HepG2 (cell line): ENCODE results near the gene TMEM132D. TPM values are rescaled to one million over a fixed set of nuclear protein-coding genes. Genes with fewer than 3 reads are reported as not detected.
A peak's percentile ranks its signal among the peaks of the same experiment; 100 is the strongest.

Experiments used
- ATAC-seq: fragments of 200-7000 bp; cut with Tn5 transposase; 3 replicates; pipeline ENCODE4 v1.9.1; 2020; ENCODE audit warnings: mild to moderate bottlenecking, moderate library complexity
- BruUV-seq: library from RNA; stranded (reverse); fragments of 400-500 nt; replicated peaks from 2 replicates; lab custom pipeline; 2021; lab: Mats Ljungman, UMichigan
- CTCF ChIA-PET: fragments of 300-600 bp; formaldehyde crosslinking; extraction: SDS; loops from one replicate; lab custom pipeline; 2021; ENCODE audit warnings: low total read pairs, inconsistent platforms, low intra/inter-chr PET ratio; lab: Yijun Ruan, JAX
- POLR2A ChIA-PET: fragments of 350-600 bp; sonication (Branson Sonifier 250); formaldehyde crosslinking; loops from one replicate; lab custom pipeline; 2020; ENCODE audit warnings: antibody characterized with exemption, inconsistent platforms; lab: Yijun Ruan, JAX
- DNase-seq: peaks from one replicate; pipeline ENCODE4 v3.0.0-alpha.2; 2015; ENCODE audit warnings: low spot score
- FAIRE-seq: peaks from 3 replicates; lab custom pipeline; 2011; peaks lifted over from hg19 to GRCh38; lab: Jason Lieb, UNC
- H2AFZ ChIP-seq: one replicate; pipeline ENCODE4 v1.6.1; 2011; ENCODE audit warnings: low read length, inconsistent platforms
- H3K27ac ChIP-seq: fragments of 300-600 bp; 3 replicates; pipeline ENCODE4 v1.8.0; 2011; ENCODE audit warnings: mixed run types, mild to moderate bottlenecking, mixed read lengths, low read length, inconsistent platforms; ENCODE audit not compliant: insufficient read depth; ENCODE audit errors: extremely low read length
- H3K27me3 ChIP-seq, 2 experiments: fragments of 200-600 bp in 1 of 2; 2 replicates in 1 of 2; 3 replicates in 1 of 2; pipeline versions ENCODE4 v1.6.0 to v1.8.0; 2011; ENCODE audit warnings: low read length in 2 of 2, mild to moderate bottlenecking in 2 of 2, moderate library complexity in 2 of 2, inconsistent platforms in 1 of 2; ENCODE audit not compliant: insufficient read depth in 2 of 2, control insufficient read depth in 1 of 2
- H3K36me3 ChIP-seq, 2 experiments: fragments of 200-600 bp in 1 of 2; replicated peaks in 1 of 2; 2 replicates in 1 of 2; 3 replicates in 1 of 2; pipeline versions ENCODE4 v1.5.1 to v1.8.0; 2011; ENCODE audit warnings: low read length in 2 of 2, inconsistent platforms in 1 of 2; ENCODE audit not compliant: insufficient read depth in 2 of 2, control insufficient read depth in 1 of 2
- H3K4me1 ChIP-seq: 2 replicates; pipeline ENCODE4 v1.5.1; 2012; ENCODE audit warnings: low read length, inconsistent platforms; ENCODE audit not compliant: insufficient read depth
- H3K4me2 ChIP-seq: 2 replicates; pipeline ENCODE4 v1.6.0; 2011; ENCODE audit warnings: low read depth, low read length, inconsistent platforms
- H3K4me3 ChIP-seq, 3 experiments: fragments of 200-600 bp in 1 of 3; sonication (generic), shearing (Covaris generic) in 1 of 3; replicated peaks in 1 of 3; 2 replicates each; pipeline ENCODE4 v1.5.1; 2011 to 2016; ENCODE audit warnings: low read length in 3 of 3, inconsistent platforms in 2 of 3, low read depth in 2 of 3, mild to moderate bottlenecking in 2 of 3, control low read depth in 1 of 3, mixed read lengths in 1 of 3; ENCODE audit not compliant: insufficient read depth in 1 of 3
- H3K79me2 ChIP-seq: one replicate; pipeline ENCODE4 v1.6.1; 2011; ENCODE audit warnings: low read length, inconsistent platforms; ENCODE audit not compliant: insufficient read depth
- H3K9ac ChIP-seq: 2 replicates; pipeline ENCODE4 v1.6.0; 2011; ENCODE audit warnings: mild to moderate bottlenecking, low read depth, low read length, inconsistent platforms; ENCODE audit not compliant: insufficient read depth
- H3K9me3 ChIP-seq: 2 replicates; pipeline ENCODE4 v1.5.1; 2012; ENCODE audit warnings: mild to moderate bottlenecking, low read length
- H4K20me1 ChIP-seq: 2 replicates; pipeline ENCODE4 v1.6.0; 2011; ENCODE audit warnings: inconsistent platforms, mild to moderate bottlenecking, low read length, moderate library complexity; ENCODE audit not compliant: insufficient read depth
- ATF7-NPFF ChIP-seq: sonication (generic); formaldehyde crosslinking; IDR thresholded peaks from 2 replicates; pipeline ENCODE4 v1.8.1; 2023; ENCODE audit warnings: mild to moderate bottlenecking, low read depth, missing genetic modification reagents, moderate library complexity
- BHLHE40 ChIP-seq: IDR thresholded peaks from 2 replicates; pipeline ENCODE4 v1.6.1; 2011; ENCODE audit warnings: low read length, improper control_type of control experiment
- NFATC3 ChIP-seq: sonication (generic); formaldehyde crosslinking; IDR thresholded peaks from 2 replicates; pipeline ENCODE4 v1.5.1; 2020; ENCODE audit warnings: mild to moderate bottlenecking, missing genetic modification reagents
- RFX1 ChIP-seq: fragments of 450-650 bp; IDR thresholded peaks from 2 replicates; pipeline ENCODE4 v1.6.1; 2017
- SIN3A ChIP-seq: IDR thresholded peaks from 2 replicates; pipeline ENCODE4 v1.6.1; 2011; ENCODE audit warnings: low read depth, mild to moderate bottlenecking, control low read depth, low read length, borderline replicate concordance
- SRF ChIP-seq: IDR thresholded peaks from 2 replicates; pipeline ENCODE4 v1.6.1; 2011; ENCODE audit warnings: mild to moderate bottlenecking, low read depth, low read length, moderate library complexity
- SSRP1 ChIP-seq: IDR thresholded peaks from 2 replicates; pipeline ENCODE4 v1.6.1; 2016; ENCODE audit warnings: control low read depth
- STAG1 ChIP-seq: sonication (generic); formaldehyde crosslinking; IDR thresholded peaks from 2 replicates; pipeline ENCODE4 v1.4.0; 2020; ENCODE audit warnings: missing genetic modification reagents
- ZNF619 ChIP-seq: sonication (generic); formaldehyde crosslinking; IDR thresholded peaks from 2 replicates; pipeline ENCODE4 v1.4.0; 2020; ENCODE audit warnings: mild to moderate bottlenecking, missing genetic modification reagents
- ZNF850 ChIP-seq: sonication (generic); formaldehyde crosslinking; conservative IDR thresholded peaks from 2 replicates; pipeline ENCODE4 v1.9.0; 2021; ENCODE audit warnings: mild to moderate bottlenecking, missing genetic modification reagents
- ZSCAN25 ChIP-seq: sonication (generic); formaldehyde crosslinking; IDR thresholded peaks from 2 replicates; pipeline ENCODE4 v1.8.0; 2022; ENCODE audit warnings: mild to moderate bottlenecking, missing genetic modification reagents
- WGBS: methylation state at CpG from one replicate; pipeline ENCODE4 v1.1.6; 2017; ENCODE audit warnings: low lambda C conversion rate; 5-methylcytosine and 5-hydroxymethylcytosine counted together
- in situ Hi-C: cut with HindIII; loops from 2 replicates; pipeline ENCODE4 v1.10.0; 2017; ENCODE audit warnings: low pct_unique_long_range_greater_than_20kb; ENCODE audit not compliant: extremely low pct_ligation_motif_present
- intact Hi-C: fragments of 100-400 bp; cut with micrococcal nuclease; formaldehyde crosslinking; loops from one replicate; pipeline ENCODE4 v1.10.0; 2022; ENCODE audit not compliant: unreplicated experiment
- polyA plus RNA-seq, 8 experiments: library from polyadenylated mRNA; depleted of rRNA in 3 of 8; stranded (reverse) in 7 of 8; unstranded in 1 of 8; fragments of >200 nt; fragmentation: Illumina TruSeq in 4 of 8; extraction: Trizol in 4 of 8; gene quantifications; 2 replicates each; pipeline versions ENCODE4 v1.2.1 to v1.2.3, GENCODE V29; 2011 to 2016; ENCODE audit warnings: low read depth in 4 of 8, missing spikeins in 1 of 8, mixed read lengths in 1 of 8; ENCODE audit not compliant: insufficient read depth in 1 of 8
- total RNA-seq, 5 experiments: library from RNA; depleted of rRNA; stranded (reverse); fragments of >200 nt; fragmentation: Illumina TruSeq; extraction: Trizol; gene quantifications; 2 replicates each; pipeline ENCODE4 v1.2.3, GENCODE V29; 2016; ENCODE audit warnings: low read depth in 1 of 5
- TF ChIP-seq, protein P1 (sequence below): sonication (generic); formaldehyde crosslinking; IDR thresholded peaks from 2 replicates; pipeline ENCODE4 v1.4.0; 2020; ENCODE audit warnings: missing genetic modification reagents, borderline replicate concordance
- TF ChIP-seq, protein P2 (sequence below): sonication (generic); formaldehyde crosslinking; IDR thresholded peaks from 2 replicates; pipeline ENCODE4 v1.4.0; 2020; ENCODE audit warnings: missing genetic modification reagents

The TMEM132D gene
- total and polyA plus RNA-seq, 2 of the 13 experiments (the other 11 are each of a cell fraction or from before 2014, with no cell fraction given): not detected

DNA sequence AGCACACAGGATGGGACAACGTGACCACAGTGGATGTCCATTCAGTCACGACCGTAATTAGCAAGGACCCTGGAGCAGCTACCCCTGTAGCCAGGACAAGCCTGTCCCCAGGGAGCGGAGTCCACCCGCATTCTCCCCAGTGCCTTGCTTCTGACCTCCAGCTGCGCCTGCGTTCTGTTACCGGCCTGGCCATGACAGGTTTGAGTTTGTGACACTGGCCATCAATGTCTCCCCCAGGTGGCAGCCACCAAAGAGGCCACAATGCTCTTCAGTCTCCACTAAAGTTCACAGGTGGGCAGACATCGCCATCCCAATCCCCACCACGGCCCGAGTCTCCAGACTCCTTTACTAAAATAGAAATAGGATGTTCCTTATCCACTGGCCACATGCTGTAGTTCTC is 96.7 kb downstream of the TMEM132D start:
- 11% methylated on average over 5 of the region's 11 CpGs for WGBS
- DNase-seq (no peak), FAIRE-seq (no peak), ATAC-seq (no peak)
- no peaks in the 10 kb centered on the region for H3K4me1 ChIP-seq
- H2AFZ ChIP-seq: no peak overlapping the region
- CTCF ChIA-PET: no interaction called here
- no peaks in the 10 kb centered on the region for H4K20me1 ChIP-seq
- H3K9ac ChIP-seq: no peak overlapping the region
- H3K4me3 ChIP-seq: no peak overlapping the region
- no peak overlapping the region for H3K27ac ChIP-seq
- H3K4me2 ChIP-seq: no peak overlapping the region
- H3K9me3 ChIP-seq: no peaks in the 10 kb centered on the region
- BruUV-seq: no TSS peak
- in situ Hi-C loops: no loop called here
- H3K27me3 ChIP-seq: no peaks in the 10 kb centered on the region
- no peaks in the 10 kb centered on the region for H3K36me3 ChIP-seq
- intact Hi-C loops: no loop called here
- no peaks in the 10 kb centered on the region for H3K79me2 ChIP-seq
- POLR2A ChIA-PET: no interaction called here
- TF ChIP-seq SIN3A (no peak), STAG1 (CRISPR knock-in tag) (0 out of 2 replicates have a peak, but pooled peaks have one; percentile 12), ATF7-NPFF (CRISPR knock-in tag) (no peak), ZNF619 (no peak)
- TF ChIP-seq, protein P1, sequence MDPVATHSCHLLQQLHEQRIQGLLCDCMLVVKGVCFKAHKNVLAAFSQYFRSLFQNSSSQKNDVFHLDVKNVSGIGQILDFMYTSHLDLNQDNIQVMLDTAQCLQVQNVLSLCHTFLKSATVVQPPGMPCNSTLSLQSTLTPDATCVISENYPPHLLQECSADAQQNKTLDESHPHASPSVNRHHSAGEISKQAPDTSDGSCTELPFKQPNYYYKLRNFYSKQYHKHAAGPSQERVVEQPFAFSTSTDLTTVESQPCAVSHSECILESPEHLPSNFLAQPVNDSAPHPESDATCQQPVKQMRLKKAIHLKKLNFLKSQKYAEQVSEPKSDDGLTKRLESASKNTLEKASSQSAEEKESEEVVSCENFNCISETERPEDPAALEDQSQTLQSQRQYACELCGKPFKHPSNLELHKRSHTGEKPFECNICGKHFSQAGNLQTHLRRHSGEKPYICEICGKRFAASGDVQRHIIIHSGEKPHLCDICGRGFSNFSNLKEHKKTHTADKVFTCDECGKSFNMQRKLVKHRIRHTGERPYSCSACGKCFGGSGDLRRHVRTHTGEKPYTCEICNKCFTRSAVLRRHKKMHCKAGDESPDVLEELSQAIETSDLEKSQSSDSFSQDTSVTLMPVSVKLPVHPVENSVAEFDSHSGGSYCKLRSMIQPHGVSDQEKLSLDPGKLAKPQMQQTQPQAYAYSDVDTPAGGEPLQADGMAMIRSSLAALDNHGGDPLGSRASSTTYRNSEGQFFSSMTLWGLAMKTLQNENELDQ (CRISPR knock-in tag): no peak
- TF ChIP-seq, all 625 proteins: peak for 1

DNA sequence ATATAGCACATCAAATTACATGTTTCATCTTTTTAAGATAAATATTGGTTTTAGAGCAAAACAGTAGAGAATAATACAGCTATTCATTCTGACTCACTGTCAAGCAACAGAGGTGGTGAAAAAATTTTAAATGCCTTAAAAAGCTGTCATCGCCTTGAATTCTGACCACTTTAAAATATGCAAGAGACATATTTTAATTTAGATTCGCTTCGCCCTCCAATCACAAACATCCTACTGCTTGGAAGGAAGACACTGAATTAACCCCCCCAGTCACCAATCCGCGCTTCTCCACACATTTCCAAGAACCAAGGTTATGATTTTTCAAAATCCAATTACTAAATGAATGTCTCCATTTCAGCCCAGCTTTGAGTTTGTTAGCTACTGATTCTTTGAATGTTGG is 112.4 kb downstream of the TMEM132D start:
- POLR2A ChIA-PET: no interaction called here
- no peaks in the 10 kb centered on the region for H3K79me2 ChIP-seq
- no peaks in the 10 kb centered on the region for H3K4me1 ChIP-seq
- 8% methylated on average over 5 of the region's 5 CpGs for whole genome bisulfite sequencing
- H3K9ac ChIP-seq: no peak overlapping the region
- no peak overlapping the region for H3K4me3 ChIP-seq
- H3K27ac ChIP-seq: no peak overlapping the region
- DNase-seq (no peak), ATAC-seq (no peak), FAIRE-seq (no peak)
- in situ Hi-C loops (no loop called here), intact Hi-C loops (no loop called here)
- BruUV-seq: no TSS peak
- CTCF ChIA-PET: no interaction called here
- no peaks in the 10 kb centered on the region for H3K36me3 ChIP-seq
- peaks cover 0 to 4% of the 10 kb centered on the region in 2 experiments; a peak in 3 of 5 replicates for H3K27me3 ChIP-seq
- no peaks in the 10 kb centered on the region for H3K9me3 ChIP-seq
- no peak for TF ChIP-seq NFATC3
- TF ChIP-seq ZSCAN25: no peak
- TF ChIP-seq SRF: no peak
- no peak for TF ChIP-seq SSRP1 (CRISPR knock-in tag)
- TF ChIP-seq, protein P2, sequence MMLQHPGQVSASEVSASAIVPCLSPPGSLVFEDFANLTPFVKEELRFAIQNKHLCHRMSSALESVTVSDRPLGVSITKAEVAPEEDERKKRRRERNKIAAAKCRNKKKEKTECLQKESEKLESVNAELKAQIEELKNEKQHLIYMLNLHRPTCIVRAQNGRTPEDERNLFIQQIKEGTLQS (CRISPR knock-in tag): no peak
- no peak for TF ChIP-seq BHLHE40
- TF ChIP-seq RFX1: no peak
- no peak for TF ChIP-seq ZNF850 (CRISPR knock-in tag)
- H2AFZ ChIP-seq: no peak overlapping the region
- H3K4me2 ChIP-seq: no peak overlapping the region
- no peaks in the 10 kb centered on the region for H4K20me1 ChIP-seq
